ENCODE results near the gene ACSS3. TPM values are rescaled to one million over a fixed set of nuclear protein-coding genes. Genes with fewer than 3 reads are reported as not detected.

Gene ACSS3
- total RNA-seq, 3 donors from 2014 or later = 0.69 to 6.4 (median 1.9) TPM

DNA sequence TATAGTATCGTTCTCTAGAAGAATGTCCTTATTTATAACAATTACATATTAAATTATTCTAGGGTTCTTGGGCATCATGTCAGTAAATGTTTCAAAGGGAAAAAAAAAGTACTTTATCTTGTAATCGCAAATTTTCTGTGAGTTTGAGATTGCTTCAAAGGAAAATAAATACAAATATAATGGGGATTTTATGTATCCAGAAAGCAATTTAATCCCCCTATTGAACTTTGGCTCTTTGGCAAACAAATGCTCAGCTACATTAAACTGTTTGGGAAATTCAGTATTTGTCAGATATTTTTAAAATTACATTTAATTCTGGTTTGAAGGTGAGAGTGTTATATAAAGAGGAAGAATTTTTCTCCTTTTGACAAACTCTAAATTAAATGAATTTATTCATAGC lies 8.0 kb downstream of the ACSS3 start:
- ATAC-seq = no peak
- no peak for DNase-seq
- Histone ChIP-seq H3K4me3 (no peak overlapping the region), H3K9me3 (no peaks in the 10 kb centered on the region), H3K36me3 (ENCODE audit: low read depth) (no peaks in the 10 kb centered on the region), H3K4me1 (ENCODE audit: low read depth) (no peaks in the 10 kb centered on the region)
- intact Hi-C loops (cut with DNase I, micrococcal nuclease) = no loop called here
- TF ChIP-seq CTCF (IDR thresholded peaks at IDR 0.05) = no peak

DNA sequence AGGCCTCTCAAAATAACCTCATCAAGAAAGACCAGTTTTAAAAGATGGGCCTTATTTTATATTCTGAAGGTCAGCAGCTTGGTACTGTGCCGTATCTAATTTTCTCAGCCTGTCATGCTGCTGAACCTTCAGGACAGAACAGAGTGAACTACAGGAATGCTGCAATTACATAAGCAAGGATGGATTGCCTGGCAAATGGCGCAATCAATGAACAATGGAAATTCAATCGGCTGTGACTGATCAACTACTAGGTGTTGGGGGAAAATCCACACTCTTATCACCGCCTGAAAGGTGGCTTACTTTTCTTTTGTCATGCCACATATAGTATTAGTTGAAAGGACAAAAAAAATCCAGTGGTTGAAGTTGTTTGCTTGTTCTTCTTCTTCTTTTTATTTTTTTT lies 8.5 kb downstream of the ACSS3 start:
- no peak for TF ChIP-seq CTCF (IDR thresholded peaks at IDR 0.05)
- DNase-seq (no peak), ATAC-seq (no peak)
- intact Hi-C loops (cut with DNase I, micrococcal nuclease) = no loop called here
- Histone ChIP-seq H3K4me1 (ENCODE audit: low read depth) (no peaks in the 10 kb centered on the region), H3K4me3 (no peak overlapping the region), H3K36me3 (ENCODE audit: low read depth) (no peaks in the 10 kb centered on the region), H3K9me3 (no peaks in the 10 kb centered on the region)

DNA sequence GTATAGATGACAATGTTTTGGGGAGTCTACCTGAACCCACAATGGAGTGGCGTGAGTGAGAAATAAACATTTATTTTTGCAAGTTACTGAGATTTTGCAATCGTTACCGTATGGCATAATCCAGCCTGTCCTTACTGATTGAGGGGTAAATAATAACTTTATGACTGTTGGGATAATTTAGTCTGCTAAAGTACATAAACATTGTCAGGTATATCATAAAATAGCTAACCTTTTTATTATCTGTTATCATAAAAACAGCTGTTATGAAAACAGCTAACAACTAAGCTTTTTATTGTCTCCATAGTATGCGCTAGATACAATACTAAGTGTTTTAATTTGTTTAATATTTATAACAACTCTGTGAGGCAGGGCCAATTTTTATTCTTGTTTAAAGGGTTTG lies 10.3 kb downstream of the ACSS3 start:
- no peaks in the 10 kb centered on the region for H3K36me3 ChIP-seq (ENCODE audit: low read depth)
- no peaks in the 10 kb centered on the region for H3K4me1 ChIP-seq (ENCODE audit: low read depth)
- H3K9me3 ChIP-seq = no peaks in the 10 kb centered on the region
- no peak for DNase-seq
- no peak overlapping the region for H3K4me3 ChIP-seq
- no peak for TF ChIP-seq CTCF (IDR thresholded peaks at IDR 0.05)
- ATAC-seq = no peak
- intact Hi-C loops (cut with DNase I, micrococcal nuclease) = no loop called here

DNA sequence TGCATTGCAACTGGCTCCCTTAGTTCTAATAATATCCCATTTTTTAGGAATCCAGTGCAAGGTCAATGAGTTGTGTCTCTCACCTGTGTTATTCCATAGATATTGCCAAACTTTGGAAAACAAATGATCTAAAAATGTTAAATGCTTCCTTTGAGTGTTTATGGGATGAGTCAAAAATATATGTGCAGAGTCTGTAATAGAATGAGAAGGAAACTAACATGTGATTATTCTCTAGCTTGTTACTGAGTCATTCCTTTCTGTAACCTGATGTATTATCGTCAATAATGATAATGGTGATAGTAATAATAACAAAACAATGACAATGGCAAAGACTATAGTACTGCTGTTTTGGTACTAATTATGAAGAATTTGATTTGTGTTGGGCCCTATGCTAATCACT lies 11.5 kb downstream of the ACSS3 start:
- intact Hi-C loops (cut with DNase I, micrococcal nuclease) = no loop called here
- Histone ChIP-seq H3K4me1 (ENCODE audit: low read depth) (no peaks in the 10 kb centered on the region), H3K36me3 (ENCODE audit: low read depth) (no peaks in the 10 kb centered on the region), H3K4me3 (no peak overlapping the region), H3K9me3 (no peaks in the 10 kb centered on the region)
- ATAC-seq = no peak
- no peak for DNase-seq
- TF ChIP-seq CTCF (IDR thresholded peaks at IDR 0.05) = no peak

GRCh38 chr12:81092053-81092452 lies 14.2 kb downstream of the ACSS3 start:
- ATAC-seq (no peak), DNase-seq (no peak)
- intact Hi-C loops (cut with DNase I, micrococcal nuclease) = no loop called here
- H3K4me1 ChIP-seq (ENCODE audit: low read depth) = no peaks in the 10 kb centered on the region
- no peak overlapping the region for H3K4me3 ChIP-seq
- H3K36me3 ChIP-seq (ENCODE audit: low read depth) = no peaks in the 10 kb centered on the region
- H3K9me3 ChIP-seq = no peaks in the 10 kb centered on the region
- TF ChIP-seq CTCF (IDR thresholded peaks at IDR 0.05) = no peak

DNA sequence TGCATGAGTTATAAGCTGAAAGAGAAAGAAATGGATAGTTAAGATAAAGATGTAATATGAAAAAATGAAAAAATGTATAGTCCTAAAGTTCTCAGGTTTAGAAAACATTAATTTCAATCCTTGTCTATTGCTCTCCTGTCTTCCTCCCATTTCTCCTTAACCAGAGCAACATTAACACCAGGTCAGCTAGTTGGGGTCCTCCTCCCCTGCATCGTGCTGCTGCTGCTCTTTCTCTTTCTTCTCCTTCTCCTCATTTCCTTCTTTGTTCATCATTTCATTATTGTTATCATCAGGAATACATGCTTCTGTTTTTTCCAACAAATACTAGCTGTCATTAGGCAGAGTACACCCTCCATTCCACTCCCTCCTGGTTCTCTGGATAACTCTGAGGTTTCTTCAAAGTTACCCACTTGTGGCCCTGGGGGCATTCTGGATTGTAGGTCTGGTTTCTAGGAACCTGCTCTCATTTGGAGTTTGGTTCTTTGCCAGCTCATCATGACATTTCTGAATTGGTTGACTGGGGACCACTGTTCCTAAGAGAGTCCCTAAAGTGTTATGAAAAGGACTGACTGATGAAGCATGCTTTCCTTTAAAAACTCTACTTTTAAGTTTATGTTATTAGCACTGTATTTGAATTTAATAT lies 17.0 kb downstream of the ACSS3 start:
- intact Hi-C loops (cut with DNase I, micrococcal nuclease) = no loop called here
- Histone ChIP-seq H3K4me3 (no peak overlapping the region), H3K9me3 (no peaks in the 10 kb centered on the region), H3K36me3 (ENCODE audit: low read depth) (no peaks in the 10 kb centered on the region), H3K4me1 (ENCODE audit: low read depth) (no peaks in the 10 kb centered on the region)
- no peak for TF ChIP-seq CTCF (IDR thresholded peaks at IDR 0.05)
- DNase-seq = no peak
- no peak for ATAC-seq
